Measurements from ENCODE around the gene DGKI.

DGKI gene

DNA sequence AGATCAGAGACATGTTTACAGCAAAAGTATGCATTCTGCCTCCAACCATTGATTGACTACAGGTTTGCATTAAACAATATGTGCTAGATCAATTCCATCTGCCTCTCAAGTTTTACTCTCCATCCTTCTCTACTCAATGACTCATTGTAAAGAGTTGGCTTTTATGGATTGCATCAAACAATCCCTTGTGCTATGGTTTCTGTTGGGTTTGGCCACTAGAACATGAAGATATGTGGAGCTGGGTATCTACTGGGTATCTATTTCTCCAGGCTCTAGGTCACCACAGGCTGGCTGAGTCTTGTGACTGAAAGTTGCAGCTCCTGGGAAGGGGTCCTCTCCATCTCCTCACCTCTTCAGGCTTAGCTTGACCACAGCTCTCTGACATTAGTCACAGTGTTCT lies 204.7 kb downstream of the DGKI start:
- no peak for DNase-seq

DNA sequence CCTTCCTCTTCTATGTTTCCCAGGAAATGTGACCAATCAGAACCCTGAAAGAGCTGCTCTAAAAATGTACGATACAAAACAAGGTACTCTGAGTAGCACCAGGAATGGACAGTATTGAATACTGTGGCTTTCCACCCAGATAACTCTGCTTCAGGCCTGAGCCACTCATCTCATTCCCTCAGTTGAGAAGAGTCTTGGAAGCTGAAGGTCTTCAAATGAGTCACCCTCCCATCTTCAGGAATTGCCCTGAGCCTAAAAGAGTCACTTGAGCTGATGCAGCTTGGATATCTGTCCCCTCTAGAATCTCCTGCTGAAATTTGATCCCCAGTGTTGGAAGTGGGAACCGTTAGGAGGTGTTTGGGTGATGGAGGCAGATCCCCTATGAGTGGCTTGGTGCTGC lies 210.4 kb downstream of the DGKI start:
- DNase-seq, result no peak

DNA sequence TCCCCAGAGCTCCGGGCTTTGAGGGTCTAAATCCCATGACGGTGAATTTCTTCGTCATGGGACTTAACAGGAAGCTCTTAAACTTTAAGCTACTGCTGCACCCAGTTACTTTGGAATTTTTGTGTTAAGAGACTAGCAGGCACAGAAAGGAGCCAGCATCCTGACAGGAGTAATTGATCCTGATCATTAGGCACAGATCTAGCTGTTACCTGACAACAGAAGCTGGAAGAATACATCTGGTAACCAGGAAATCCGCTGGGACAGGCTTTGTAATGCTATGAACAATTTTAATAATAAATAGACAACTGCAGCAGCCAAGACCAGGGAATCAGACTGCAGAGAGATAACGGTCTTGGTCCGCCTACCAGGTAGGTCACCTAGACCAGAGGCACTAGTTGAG lies 210.9 kb downstream of the DGKI start:
- no peak for DNase-seq

GRCh38 chr7:137635132-137635531 lies 211.6 kb downstream of the DGKI start:
- no peak for DNase-seq

- no peak for DNase-seq
These were observed 212.4 kb downstream of the DGKI start for GRCh38 chr7:137634356-137634755.

- DNase-seq, result peak; percentile 3
These were observed 213.6 kb downstream of the DGKI start for GRCh38 chr7:137633133-137633532.

DNA sequence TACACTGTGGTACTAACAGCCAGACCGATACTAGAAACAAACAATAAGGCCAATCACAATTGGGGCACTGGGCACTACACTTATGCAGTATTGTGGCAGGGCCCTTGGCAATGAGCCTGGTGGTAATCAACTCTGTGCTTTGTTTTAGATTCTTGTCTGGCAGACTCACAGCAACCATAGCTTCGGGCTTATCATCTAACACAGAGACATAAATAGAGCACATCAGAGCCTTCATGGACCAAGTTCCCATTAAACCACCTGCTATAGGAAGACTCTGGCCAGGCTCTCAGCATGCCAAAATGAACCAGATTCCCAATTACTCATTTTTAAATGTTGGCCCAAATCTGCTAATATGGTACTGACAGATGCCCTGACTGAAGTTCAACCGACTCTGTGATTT lies 218.6 kb downstream of the DGKI start:
- no peak for DNase-seq

GRCh38 chr7:137626469-137627067 lies 220.2 kb downstream of the DGKI start:
- peak; percentile 28 to 49 for DNase-seq

DNA sequence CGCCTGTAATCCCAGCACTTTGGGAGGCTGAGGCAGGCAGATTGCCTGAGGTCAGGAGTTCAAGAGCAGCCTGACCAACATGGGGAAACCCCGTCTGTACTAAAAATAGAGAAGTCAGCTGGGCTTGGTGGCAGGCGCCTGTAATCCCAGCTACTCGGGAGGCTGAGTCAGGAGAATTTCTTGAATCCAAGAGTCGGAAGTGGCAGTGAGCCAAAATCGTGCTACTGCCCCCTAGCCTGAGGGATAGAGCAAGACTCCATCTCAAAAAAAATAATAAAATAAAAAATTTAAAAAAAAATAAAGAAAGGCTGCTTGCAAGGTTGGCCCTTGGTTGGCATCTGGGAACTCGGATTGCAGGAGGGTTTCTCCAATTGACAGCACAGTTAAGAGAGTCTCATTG lies 221.6 kb downstream of the DGKI start:
- no peak for DNase-seq

GRCh38 chr7:137619181-137619580 lies 227.6 kb downstream of the DGKI start:
- no peak for DNase-seq

GRCh38 chr7:137618748-137619147 lies 228.0 kb downstream of the DGKI start:
- no peak for DNase-seq

- DNase-seq, result no peak
These were observed 233.7 kb downstream of the DGKI start for GRCh38 chr7:137613006-137613525.

- DNase-seq, result no peak
These were observed 235.2 kb downstream of the DGKI start for GRCh38 chr7:137611606-137612005.

- no peak for DNase-seq
These were observed 237.3 kb downstream of the DGKI start for GRCh38 chr7:137609500-137609899.

- peak; percentile 24 to 35 for DNase-seq
These were observed 240.6 kb downstream of the DGKI start for GRCh38 chr7:137606061-137606674.

DNA sequence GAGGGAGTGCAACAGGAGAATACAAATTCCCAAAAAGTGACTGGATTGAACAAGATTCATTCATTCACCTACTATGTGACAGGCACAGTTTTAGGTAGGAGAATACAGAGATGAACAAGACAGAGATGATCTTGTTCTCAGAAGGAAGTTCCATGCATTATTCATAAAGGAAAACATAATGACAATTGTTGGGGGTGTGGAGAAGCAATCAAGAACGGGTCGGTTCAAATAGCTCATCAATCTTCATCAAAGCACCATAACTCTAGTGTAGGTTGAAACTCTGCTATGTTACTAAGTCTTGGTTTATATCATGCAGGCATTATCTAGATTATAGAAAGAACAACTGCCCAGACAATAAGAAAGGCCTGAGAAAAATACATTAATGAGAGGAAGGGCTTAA lies 243.7 kb downstream of the DGKI start:
- no peak for DNase-seq

DNA sequence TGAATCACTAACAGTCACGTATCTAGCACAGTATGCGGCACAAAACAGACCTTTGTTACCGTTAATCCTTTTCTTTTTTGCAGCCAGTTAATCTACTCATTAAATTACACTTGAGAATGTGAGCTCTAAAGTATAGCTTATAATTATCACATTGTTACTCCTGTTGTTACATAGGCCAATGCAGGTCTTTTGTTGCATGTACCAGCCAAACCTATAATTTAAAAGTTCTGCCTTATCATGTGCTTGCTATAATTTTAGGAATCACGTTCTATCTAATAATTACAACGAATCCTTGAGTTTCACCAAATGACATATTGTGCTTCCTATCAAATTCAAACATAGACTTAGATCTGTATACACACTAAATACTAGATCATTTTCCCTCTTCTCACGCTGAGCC lies 245.1 kb downstream of the DGKI start:
- no peak for DNase-seq

- no peak for DNase-seq
These were observed 248.9 kb downstream of the DGKI start for GRCh38 chr7:137597856-137598255.

- no peak for DNase-seq
These were observed 253.6 kb downstream of the DGKI start for GRCh38 chr7:137593115-137593711.

GRCh38 chr7:137592232-137592896 lies 254.4 kb downstream of the DGKI start:
- peak; percentile 8 to 12 for DNase-seq

DNA sequence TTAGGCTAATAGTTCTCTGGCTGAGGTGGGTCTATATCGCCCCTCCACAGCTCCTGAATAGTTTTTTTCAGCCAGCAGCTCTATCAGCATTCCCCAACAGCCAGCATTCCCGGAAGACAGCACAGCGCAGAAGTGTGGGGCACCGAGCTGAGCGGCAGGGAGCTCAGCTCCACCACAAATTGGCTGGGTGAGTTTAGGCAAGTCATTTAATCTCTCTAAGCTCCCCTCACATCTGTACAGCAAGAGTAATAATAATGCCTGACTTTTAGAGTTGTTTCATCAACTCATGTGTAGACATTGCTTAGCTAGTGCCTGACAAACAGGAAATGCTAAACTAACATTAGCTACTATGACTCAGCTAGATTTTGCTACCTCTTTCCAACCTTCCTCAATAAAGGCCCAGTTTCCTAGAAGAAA lies 255.3 kb downstream of the DGKI start:
- DNase-seq, result no peak

- DNase-seq, result no peak
These were observed 255.9 kb downstream of the DGKI start for GRCh38 chr7:137590756-137591305.

- no peak for DNase-seq
These were observed 256.6 kb downstream of the DGKI start for GRCh38 chr7:137590071-137590755.

Measured in AML-193 (cell line).